ENCODE results near the gene NMUR2. TPM values are rescaled to one million over a fixed set of nuclear protein-coding genes. Genes with fewer than 3 reads are reported as not detected.

Gene NMUR2
- total and polyA plus RNA-seq, 2 donors (not counting 3 experiments of a cell fraction or from before 2014, with no cell fraction given) = not detected

GRCh38 chr5:152355061-152355460 is 50.0 kb downstream of the NMUR2 start:
- no peaks in the 10 kb centered on the region for H4K20me1 ChIP-seq (replicated peaks; ENCODE audit: control insufficient read depth, extremely low read depth, insufficient read depth, low read length)
- H3K9ac ChIP-seq (replicated peaks; ENCODE audit: extremely low read depth, insufficient read depth, low read length) = no peak overlapping the region
- no peak for FAIRE-seq
- dilution Hi-C loops (cut with MboI; ENCODE audit: extremely low pct_ligation_motif_present, low sequenced_read_pairs) = no loop called here
- H3K27ac ChIP-seq (ENCODE audit: insufficient read depth, low read depth, low read length) = no peak overlapping the region
- H3K27me3 ChIP-seq (ENCODE audit: control insufficient read depth in 2 of 2, insufficient read depth in 2 of 2, low read length in 2 of 2) = no peaks in the 10 kb centered on the region
- no peaks in the 10 kb centered on the region for H3K79me2 ChIP-seq (ENCODE audit: control insufficient read depth, insufficient read depth, low read length)
- H3K4me2 ChIP-seq (ENCODE audit: insufficient read depth, low read length) = no peak overlapping the region
- intact Hi-C loops (cut with micrococcal nuclease) = no loop called here
- DNase-seq (ENCODE audit: low read depth, low spot score) = no peak
- no peak overlapping the region for H3K4me3 ChIP-seq (replicated peaks in 1 of 3; ENCODE audit: insufficient read depth in 1 of 3, low read depth in 1 of 3, low read length in 3 of 3)
- CTCF ChIA-PET = no interaction called here
- TF ChIP-seq GATA2 (IDR thresholded peaks at IDR 0.05; ENCODE audit: insufficient read depth, insufficient read length, low read depth, low read length) (no peak), JUN (IDR thresholded peaks at IDR 0.05; ENCODE audit: borderline replicate concordance, insufficient read depth, insufficient read length, low read depth) (no peak), POLR2AphosphoS5 (IDR thresholded peaks at IDR 0.05; ENCODE audit: insufficient read depth, low read depth, low read length) (no peak), POLR2A (IDR thresholded peaks at IDR 0.05; ENCODE audit: low read depth, low read length) (no peak), MAX (IDR thresholded peaks at IDR 0.05; ENCODE audit: insufficient read depth, insufficient read length) (no peak), FOS (IDR thresholded peaks at IDR 0.05; ENCODE audit: borderline replicate concordance, insufficient read depth, low read length) (no peak), EZH2 (IDR thresholded peaks at IDR 0.05; ENCODE audit: borderline replicate concordance, low read depth, low read length, severe bottlenecking) (no peak), MYC (IDR thresholded peaks at IDR 0.05; ENCODE audit: low read depth, low read length) (no peak)
- TF ChIP-seq, protein P1, sequence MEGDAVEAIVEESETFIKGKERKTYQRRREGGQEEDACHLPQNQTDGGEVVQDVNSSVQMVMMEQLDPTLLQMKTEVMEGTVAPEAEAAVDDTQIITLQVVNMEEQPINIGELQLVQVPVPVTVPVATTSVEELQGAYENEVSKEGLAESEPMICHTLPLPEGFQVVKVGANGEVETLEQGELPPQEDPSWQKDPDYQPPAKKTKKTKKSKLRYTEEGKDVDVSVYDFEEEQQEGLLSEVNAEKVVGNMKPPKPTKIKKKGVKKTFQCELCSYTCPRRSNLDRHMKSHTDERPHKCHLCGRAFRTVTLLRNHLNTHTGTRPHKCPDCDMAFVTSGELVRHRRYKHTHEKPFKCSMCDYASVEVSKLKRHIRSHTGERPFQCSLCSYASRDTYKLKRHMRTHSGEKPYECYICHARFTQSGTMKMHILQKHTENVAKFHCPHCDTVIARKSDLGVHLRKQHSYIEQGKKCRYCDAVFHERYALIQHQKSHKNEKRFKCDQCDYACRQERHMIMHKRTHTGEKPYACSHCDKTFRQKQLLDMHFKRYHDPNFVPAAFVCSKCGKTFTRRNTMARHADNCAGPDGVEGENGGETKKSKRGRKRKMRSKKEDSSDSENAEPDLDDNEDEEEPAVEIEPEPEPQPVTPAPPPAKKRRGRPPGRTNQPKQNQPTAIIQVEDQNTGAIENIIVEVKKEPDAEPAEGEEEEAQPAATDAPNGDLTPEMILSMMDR (IDR thresholded peaks at IDR 0.05; ENCODE audit: extremely low read depth in 1 of 2, insufficient read depth in 1 of 2, low read depth in 1 of 2, low read length in 2 of 2) = no peak
- no peaks in the 10 kb centered on the region for H3K9me1 ChIP-seq (replicated peaks; ENCODE audit: control insufficient read depth, extremely low read depth, insufficient read depth, low read length)
- peaks cover 2% of the 10 kb centered on the region for H3K9me3 ChIP-seq (replicated peaks; ENCODE audit: control insufficient read depth, insufficient read depth, low read length)
- H3K36me3 ChIP-seq (ENCODE audit: control insufficient read depth in 2 of 2, extremely low read depth in 1 of 2, insufficient read depth in 2 of 2, low read length in 2 of 2) = no peaks in the 10 kb centered on the region
- POLR2A ChIA-PET = no interaction called here
- H2AFZ ChIP-seq (ENCODE audit: low read depth, low read length) = no peak overlapping the region
- BruUV-seq (replicated peaks) = no TSS peak
- no peaks in the 10 kb centered on the region for H3K4me1 ChIP-seq (ENCODE audit: control insufficient read depth, extremely low read depth, insufficient read depth, low read length)

All from endothelial cell of umbilical vein (primary cell).